ENCODE results near the gene MAN1A1.

- TF ChIP-seq CTCF (conservative IDR thresholded peaks at IDR 0.05; ENCODE audit: low read depth, low read length), result no peak
- no peak for TF ChIP-seq EZH2phosphoT487 (IDR thresholded peaks at IDR 0.05; ENCODE audit: borderline replicate concordance, low read length)
- no peak for TF ChIP-seq EZH2 (IDR thresholded peaks at IDR 0.05; ENCODE audit: low read length, unreplicated experiment)
Measured at GRCh38 chr6:119176445-119176844, 173.1 kb downstream of the MAN1A1 start.

Measured in PC-3 (cell line).